ENCODE measurements around the gene ANKRD9.

DNA sequence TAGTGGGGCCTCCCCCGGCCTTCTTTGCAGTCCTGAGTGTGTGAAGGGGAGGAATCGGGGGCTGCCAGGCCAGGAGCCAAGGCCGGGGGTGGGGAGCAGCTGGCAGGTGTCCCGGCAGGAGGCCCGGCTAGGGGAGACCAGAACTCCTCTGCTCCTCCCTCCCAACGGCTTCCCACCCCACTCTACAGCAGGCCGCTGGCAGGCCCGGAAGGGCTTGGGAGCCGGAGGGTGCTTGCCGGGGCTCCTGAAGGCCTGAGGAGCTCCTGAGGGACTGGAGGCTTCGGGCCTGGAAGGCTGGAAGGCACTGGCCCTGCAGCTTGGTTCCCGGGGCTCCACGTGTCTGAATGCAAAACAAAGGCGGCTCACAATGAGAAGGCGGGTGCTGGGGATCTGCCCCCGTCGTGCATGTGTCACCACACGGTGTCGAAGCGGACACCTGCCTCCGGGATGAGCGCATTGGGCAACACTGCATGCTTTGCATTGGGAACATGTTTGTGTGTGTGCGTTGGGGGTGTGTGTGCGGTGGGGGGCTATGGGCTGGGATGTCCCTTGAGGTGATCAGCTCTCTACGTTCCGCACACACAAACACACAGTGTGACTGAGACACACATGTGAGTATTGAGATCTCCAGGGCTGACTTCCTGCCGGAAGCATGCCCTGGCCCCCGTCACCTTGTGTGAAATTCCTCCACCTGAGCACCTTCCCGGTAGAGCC lies 30.9 kb upstream of the ANKRD9 start:
- TF ChIP-seq, protein P1, sequence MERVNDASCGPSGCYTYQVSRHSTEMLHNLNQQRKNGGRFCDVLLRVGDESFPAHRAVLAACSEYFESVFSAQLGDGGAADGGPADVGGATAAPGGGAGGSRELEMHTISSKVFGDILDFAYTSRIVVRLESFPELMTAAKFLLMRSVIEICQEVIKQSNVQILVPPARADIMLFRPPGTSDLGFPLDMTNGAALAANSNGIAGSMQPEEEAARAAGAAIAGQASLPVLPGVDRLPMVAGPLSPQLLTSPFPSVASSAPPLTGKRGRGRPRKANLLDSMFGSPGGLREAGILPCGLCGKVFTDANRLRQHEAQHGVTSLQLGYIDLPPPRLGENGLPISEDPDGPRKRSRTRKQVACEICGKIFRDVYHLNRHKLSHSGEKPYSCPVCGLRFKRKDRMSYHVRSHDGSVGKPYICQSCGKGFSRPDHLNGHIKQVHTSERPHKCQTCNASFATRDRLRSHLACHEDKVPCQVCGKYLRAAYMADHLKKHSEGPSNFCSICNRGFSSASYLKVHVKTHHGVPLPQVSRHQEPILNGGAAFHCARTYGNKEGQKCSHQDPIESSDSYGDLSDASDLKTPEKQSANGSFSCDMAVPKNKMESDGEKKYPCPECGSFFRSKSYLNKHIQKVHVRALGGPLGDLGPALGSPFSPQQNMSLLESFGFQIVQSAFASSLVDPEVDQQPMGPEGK (CRISPR knock-in tag; IDR thresholded peaks at IDR 0.05; ENCODE audit: borderline replicate concordance): no peak
- TF ChIP-seq GLIS3 (CRISPR knock-in tag; IDR thresholded peaks at IDR 0.05): no peak
- no peak for TF ChIP-seq ZFP30 (CRISPR knock-in tag; IDR thresholded peaks at IDR 0.05)
- TF ChIP-seq ZNF70 (CRISPR knock-in tag; IDR thresholded peaks at IDR 0.05): no peak
- no peak for TF ChIP-seq ESRRG (CRISPR knock-in tag; IDR thresholded peaks at IDR 0.05)
- TF ChIP-seq ZC3H10 (CRISPR knock-in tag; IDR thresholded peaks at IDR 0.05): no peak
- TF ChIP-seq, protein P2, sequence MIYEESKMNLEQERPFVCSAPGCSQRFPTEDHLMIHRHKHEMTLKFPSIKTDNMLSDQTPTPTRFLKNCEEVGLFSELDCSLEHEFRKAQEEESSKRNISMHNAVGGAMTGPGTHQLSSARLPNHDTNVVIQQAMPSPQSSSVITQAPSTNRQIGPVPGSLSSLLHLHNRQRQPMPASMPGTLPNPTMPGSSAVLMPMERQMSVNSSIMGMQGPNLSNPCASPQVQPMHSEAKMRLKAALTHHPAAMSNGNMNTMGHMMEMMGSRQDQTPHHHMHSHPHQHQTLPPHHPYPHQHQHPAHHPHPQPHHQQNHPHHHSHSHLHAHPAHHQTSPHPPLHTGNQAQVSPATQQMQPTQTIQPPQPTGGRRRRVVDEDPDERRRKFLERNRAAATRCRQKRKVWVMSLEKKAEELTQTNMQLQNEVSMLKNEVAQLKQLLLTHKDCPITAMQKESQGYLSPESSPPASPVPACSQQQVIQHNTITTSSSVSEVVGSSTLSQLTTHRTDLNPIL (CRISPR knock-in tag; IDR thresholded peaks at IDR 0.05; ENCODE audit: low read depth): no peak
- TF ChIP-seq ZFP3 (CRISPR knock-in tag; IDR thresholded peaks at IDR 0.05): no peak
- TF ChIP-seq RARB (CRISPR knock-in tag; IDR thresholded peaks at IDR 0.05): no peak
- no peak for TF ChIP-seq ISL1 (CRISPR knock-in tag; IDR thresholded peaks at IDR 0.05)
- TF ChIP-seq BACH2 (CRISPR knock-in tag; IDR thresholded peaks at IDR 0.05; ENCODE audit: borderline replicate concordance): no peak
- no peak for TF ChIP-seq ARNTL (CRISPR knock-in tag; IDR thresholded peaks at IDR 0.05; ENCODE audit: borderline replicate concordance, low read depth)
- no peak for TF ChIP-seq PPARA (CRISPR knock-in tag; IDR thresholded peaks at IDR 0.05; ENCODE audit: borderline replicate concordance)
